CD14-positive monocyte (primary cell): Measurements from ENCODE around the gene YWHAB. TPM values are rescaled to one million over a fixed set of nuclear protein-coding genes. Genes with fewer than 3 reads are reported as not detected.

Experiments
- DNase-seq, 3 donors: peaks; one replicate each; pipeline ENCODE4 v3.0.0-alpha.2; 2011 to 2022
- H2AFZ ChIP-seq: 2 replicates; pipeline ENCODE4 v1.6.0; 2012; ENCODE audit warnings: mild to moderate bottlenecking, low read depth, low read length, inconsistent platforms; ENCODE audit not compliant: insufficient read depth, poor library complexity, severe bottlenecking
- H3K27ac ChIP-seq, 2 donors: 1 replicate in 1 of 2; 2 replicates in 1 of 2; pipeline ENCODE4 v1.5.1; 2012 to 2013; ENCODE audit warnings: low read length in 2 of 2, control low read depth in 1 of 2, inconsistent platforms in 1 of 2, low read depth in 1 of 2, mild to moderate bottlenecking in 1 of 2
- H3K27me3 ChIP-seq, 2 donors: one replicate each; pipeline versions ENCODE4 v1.6.0 to v1.6.1; 2011 to 2013; ENCODE audit warnings: low read length in 2 of 2; ENCODE audit not compliant: control insufficient read depth in 2 of 2, insufficient read depth in 2 of 2
- H3K36me3 ChIP-seq, 2 donors: replicated peaks in 1 of 2; 1 replicate in 1 of 2; 2 replicates in 1 of 2; pipeline versions ENCODE4 v1.5.1 to v1.6.1; 2012 to 2013; ENCODE audit warnings: low read length in 2 of 2, control low read depth in 1 of 2, inconsistent platforms in 1 of 2, mild to moderate bottlenecking in 1 of 2; ENCODE audit not compliant: insufficient read depth in 2 of 2, control insufficient read depth in 1 of 2
- H3K4me1 ChIP-seq, 2 donors: 1 replicate in 1 of 2; 2 replicates in 1 of 2; pipeline versions ENCODE4 v1.5.1 to v1.6.1; 2012 to 2013; ENCODE audit warnings: low read length in 2 of 2, control low read depth in 1 of 2, inconsistent platforms in 1 of 2, mild to moderate bottlenecking in 1 of 2, moderate library complexity in 1 of 2; ENCODE audit not compliant: insufficient read depth in 2 of 2, control insufficient read depth in 1 of 2
- H3K4me2 ChIP-seq: replicated peaks from 2 replicates; pipeline ENCODE3; 2012; ENCODE audit warnings: low read length, moderate library complexity, mild to moderate bottlenecking; ENCODE audit not compliant: poor library complexity, severe bottlenecking; ENCODE audit errors: extremely low read depth
- H3K4me3 ChIP-seq, 3 experiments: fragments of 200-600 bp in 1 of 3; sonication (generic) in 1 of 3; replicated peaks in 1 of 3; 1 replicate in 2 of 3; 2 replicates in 1 of 3; pipeline ENCODE4 v1.5.1; 2011 to 2013; ENCODE audit warnings: low read length in 3 of 3, mild to moderate bottlenecking in 3 of 3, control low read depth in 2 of 3, low read depth in 2 of 3, inconsistent platforms in 1 of 3, moderate library complexity in 1 of 3
- H3K79me2 ChIP-seq: 2 replicates; pipeline ENCODE4 v1.6.0; 2012; ENCODE audit warnings: mild to moderate bottlenecking, control low read depth, inconsistent platforms, low read length, moderate library complexity; ENCODE audit not compliant: insufficient read depth
- H3K9ac ChIP-seq: 2 replicates; pipeline ENCODE4 v1.6.0; 2017; ENCODE audit warnings: low read length, mild to moderate bottlenecking; ENCODE audit not compliant: insufficient read depth, poor library complexity, severe bottlenecking
- H3K9me3 ChIP-seq, 2 donors: replicated peaks in 1 of 2; 1 replicate in 1 of 2; 2 replicates in 1 of 2; pipeline versions ENCODE4 v1.5.1 to v1.6.1; 2012 to 2013; ENCODE audit warnings: low read length in 2 of 2, control low read depth in 1 of 2; ENCODE audit not compliant: control insufficient read depth in 1 of 2, insufficient read depth in 1 of 2
- H4K20me1 ChIP-seq: 2 replicates; pipeline ENCODE4 v1.6.0; 2012; ENCODE audit warnings: mild to moderate bottlenecking, low read length, control low read depth, moderate library complexity; ENCODE audit not compliant: insufficient read depth
- H3K27ac Mint-ChIP-seq, 7 donors: one replicate each; pipeline ENCODE4 v1.8.0; 2020; ENCODE audit warnings: mild to moderate bottlenecking in 7 of 7, mixed read lengths in 7 of 7, moderate library complexity in 6 of 7, inconsistent platforms in 2 of 7
- H3K27me3 Mint-ChIP-seq, 3 donors: one replicate each; pipeline ENCODE4 v1.8.0; 2021 to 2022; ENCODE audit warnings: low read depth in 3 of 3, mild to moderate bottlenecking in 3 of 3, mixed read lengths in 3 of 3, moderate library complexity in 3 of 3, inconsistent platforms in 1 of 3
- H3K36me3 Mint-ChIP-seq, 2 donors: one replicate each; pipeline ENCODE4 v1.8.0; 2020; ENCODE audit warnings: mixed read lengths in 2 of 2, inconsistent platforms in 1 of 2, mild to moderate bottlenecking in 1 of 2
- H3K4me1 Mint-ChIP-seq: one replicate; pipeline ENCODE4 v1.8.0; 2020; ENCODE audit warnings: mild to moderate bottlenecking, mixed read lengths
- H3K4me3 Mint-ChIP-seq, 2 donors: one replicate each; pipeline ENCODE4 v1.8.0; 2020; ENCODE audit warnings: mild to moderate bottlenecking in 2 of 2, mixed read lengths in 2 of 2, moderate library complexity in 1 of 2
- H3K9me3 Mint-ChIP-seq, 7 donors: one replicate each; pipeline ENCODE4 v1.8.0; 2020 to 2022; ENCODE audit warnings: mixed read lengths in 7 of 7, mild to moderate bottlenecking in 6 of 7, moderate library complexity in 6 of 7, inconsistent platforms in 2 of 7
- WGBS: methylation state at CpG from one replicate; pipeline ENCODE4 v1.1.5; 2013; ENCODE audit warnings: missing lambda C conversion rate; ENCODE audit not compliant: insufficient coverage; 5-methylcytosine and 5-hydroxymethylcytosine counted together
- intact Hi-C, 2 donors: fragments of 100-400 bp; cut with micrococcal nuclease; formaldehyde crosslinking; loops; one replicate each; pipeline versions ENCODE4 v1.15.0 to v1.15.1; 2023
- polyA plus RNA-seq, 3 donors: library from polyadenylated mRNA; depleted of rRNA in 1 of 3; unstranded in 2 of 3; stranded (reverse) in 1 of 3; fragments of 300-500 nt in 2 of 3; fragments of >200 nt in 1 of 3; fragmentation: Illumina TruSeq in 2 of 3; gene quantifications; 1 replicate in 2 of 3; 2 replicates in 1 of 3; pipeline ENCODE4 v1.2.3, GENCODE V29; 2012 to 2021
- TF ChIP-seq, protein P1 (sequence below): fragments of 200-600 bp; IDR thresholded peaks from one replicate; pipeline ENCODE4 v1.8.0; 2022; ENCODE audit warnings: antibody characterized with exemption, mild to moderate bottlenecking

YWHAB gene
- polyA plus RNA-seq, 3 donors, result 126 to 654 (median 504) TPM

DNA sequence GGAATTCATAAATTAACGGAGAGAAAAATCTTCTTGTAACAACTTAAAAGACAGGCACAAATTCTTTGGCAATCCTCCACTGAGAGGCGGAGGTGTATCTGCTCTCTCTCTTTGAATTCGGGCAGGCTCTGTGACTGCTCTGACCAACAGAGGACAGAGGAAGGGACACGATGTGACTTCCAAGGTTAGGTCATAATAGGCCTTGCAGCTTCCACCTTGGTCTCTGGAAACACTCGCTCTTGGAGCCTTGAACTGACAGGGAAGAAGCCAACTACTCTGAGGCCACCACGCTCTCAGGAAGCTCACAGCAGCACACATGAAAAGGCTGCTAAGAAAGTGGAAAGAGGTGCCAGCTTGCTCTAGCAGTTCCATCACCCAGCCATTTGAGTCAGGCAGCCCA lies 59.8 kb downstream of the YWHAB start:
- H3K27me3 Mint-ChIP-seq, result peaks cover 0 to 3% (median 0%) of the 10 kb centered on the region in 3 donors
- H3K79me2 ChIP-seq, result no peaks in the 10 kb centered on the region
- TF ChIP-seq, protein P1, sequence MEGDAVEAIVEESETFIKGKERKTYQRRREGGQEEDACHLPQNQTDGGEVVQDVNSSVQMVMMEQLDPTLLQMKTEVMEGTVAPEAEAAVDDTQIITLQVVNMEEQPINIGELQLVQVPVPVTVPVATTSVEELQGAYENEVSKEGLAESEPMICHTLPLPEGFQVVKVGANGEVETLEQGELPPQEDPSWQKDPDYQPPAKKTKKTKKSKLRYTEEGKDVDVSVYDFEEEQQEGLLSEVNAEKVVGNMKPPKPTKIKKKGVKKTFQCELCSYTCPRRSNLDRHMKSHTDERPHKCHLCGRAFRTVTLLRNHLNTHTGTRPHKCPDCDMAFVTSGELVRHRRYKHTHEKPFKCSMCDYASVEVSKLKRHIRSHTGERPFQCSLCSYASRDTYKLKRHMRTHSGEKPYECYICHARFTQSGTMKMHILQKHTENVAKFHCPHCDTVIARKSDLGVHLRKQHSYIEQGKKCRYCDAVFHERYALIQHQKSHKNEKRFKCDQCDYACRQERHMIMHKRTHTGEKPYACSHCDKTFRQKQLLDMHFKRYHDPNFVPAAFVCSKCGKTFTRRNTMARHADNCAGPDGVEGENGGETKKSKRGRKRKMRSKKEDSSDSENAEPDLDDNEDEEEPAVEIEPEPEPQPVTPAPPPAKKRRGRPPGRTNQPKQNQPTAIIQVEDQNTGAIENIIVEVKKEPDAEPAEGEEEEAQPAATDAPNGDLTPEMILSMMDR, result no peak
- H3K27me3 ChIP-seq, result no peaks in the 10 kb centered on the region
- no peaks in the 10 kb centered on the region for H3K9me3 Mint-ChIP-seq
- H3K27ac Mint-ChIP-seq, result peak overlapping the region in 1 of 7 donors; percentile 14
- WGBS, result 97% methylated on average over 5 of the region's 6 CpGs
- peaks cover 72 to 77% of the 10 kb centered on the region in 2 donors for H3K36me3 Mint-ChIP-seq
- no peak overlapping the region for H2AFZ ChIP-seq
- H3K4me1 Mint-ChIP-seq, result peaks cover 15% of the 10 kb centered on the region
- no peak overlapping the region for H3K27ac ChIP-seq
- peaks cover 8 to 9% of the 10 kb centered on the region in 2 donors for H3K4me1 ChIP-seq
- no peak overlapping the region for H3K4me2 ChIP-seq
- intact Hi-C loops, result no loop called here
- H3K4me3 Mint-ChIP-seq, result no peak overlapping the region
- DNase-seq, result no peak
- H3K36me3 ChIP-seq, result peaks cover 81 to 93% of the 10 kb centered on the region in 2 donors
- H3K4me3 ChIP-seq, result no peak overlapping the region
- no peaks in the 10 kb centered on the region for H4K20me1 ChIP-seq
- no peak overlapping the region for H3K9ac ChIP-seq
- no peaks in the 10 kb centered on the region for H3K9me3 ChIP-seq

DNA sequence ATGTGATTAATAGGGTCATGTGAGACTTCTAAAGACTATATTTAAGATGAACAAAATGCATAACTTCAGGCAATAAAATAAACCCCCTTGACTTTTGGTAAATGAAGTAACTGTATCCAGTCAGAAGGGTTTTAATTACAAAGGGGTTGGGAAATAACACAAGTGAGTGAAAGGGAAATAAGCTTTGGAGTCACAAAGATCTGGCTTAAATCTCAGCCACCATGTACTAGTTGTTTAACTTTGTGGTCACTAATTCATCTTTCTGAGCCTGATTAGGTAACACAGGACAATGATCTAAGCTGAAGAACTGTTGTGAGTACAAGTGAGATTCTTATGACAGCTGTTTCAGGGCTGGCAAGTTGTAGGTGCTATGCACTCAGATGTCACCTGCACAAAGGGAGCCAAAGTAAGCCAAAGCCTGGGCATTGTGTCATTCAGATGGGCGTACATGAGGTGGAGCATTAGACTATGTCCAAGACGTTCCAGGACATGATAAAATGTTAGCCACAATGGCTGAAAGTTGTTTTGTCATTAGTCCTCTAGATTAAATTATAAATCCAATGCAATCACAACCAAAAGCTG lies 60.9 kb downstream of the YWHAB start:
- Histone ChIP-seq H3K9ac (no peak overlapping the region), H3K27ac (peak overlapping the region in 1 of 2 donors; percentile 12), H3K4me2 (no peak overlapping the region), H3K36me3 (peaks cover 81 to 93% of the 10 kb centered on the region in 2 donors), H3K9me3 (no peaks in the 10 kb centered on the region), H4K20me1 (no peaks in the 10 kb centered on the region), H3K27me3 (no peaks in the 10 kb centered on the region), H3K4me1 (peaks cover 8 to 9% of the 10 kb centered on the region in 2 donors), H2AFZ (no peak overlapping the region), H3K79me2 (no peaks in the 10 kb centered on the region), H3K4me3 (no peak overlapping the region)
- Mint-ChIP-seq H3K36me3 (peaks cover 74 to 80% of the 10 kb centered on the region in 2 donors), H3K9me3 (no peaks in the 10 kb centered on the region), H3K27me3 (peaks cover 0 to 3% (median 0%) of the 10 kb centered on the region in 3 donors), H3K4me1 (peaks cover 15% of the 10 kb centered on the region), H3K27ac (peak overlapping the region in 2 of 7 donors; percentile 13 to 69), H3K4me3 (no peak overlapping the region)
- no peak for DNase-seq
- WGBS, result 100% methylated on average over 1 of the region's 2 CpGs
- TF ChIP-seq, protein P1, result no peak
- intact Hi-C loops, result no loop called here
